ENCODE results near the gene ULK4.
"Not testable (repeated sequence)": the region's sequence is repeated elsewhere in the genome, so short reads cannot be mapped to it uniquely, and the experiment has no call there.

DNA sequence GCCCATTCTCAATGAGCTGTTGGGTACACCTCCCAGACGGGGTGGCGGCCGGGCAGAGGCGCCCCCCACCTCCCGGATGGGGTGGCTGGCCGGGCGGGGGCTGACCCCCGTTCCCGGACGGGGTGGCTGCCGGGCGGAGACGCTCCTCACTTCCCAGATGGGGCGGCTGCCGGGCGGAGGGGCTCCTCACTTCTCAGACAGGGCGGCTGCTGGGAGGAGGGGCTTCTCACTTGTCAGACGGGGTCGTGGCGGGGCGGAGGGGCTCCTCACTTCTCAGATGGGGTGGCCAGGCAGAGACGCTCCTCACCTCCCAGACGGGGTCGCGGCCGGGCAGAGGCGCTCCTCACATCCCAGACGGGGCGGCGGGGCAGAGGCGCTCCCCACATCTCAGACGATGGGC, 21.2 kb upstream of the ULK4 start:
- not testable (repeated sequence) for TF ChIP-seq RFX5 (IDR thresholded peaks at IDR 0.05; ENCODE audit: low read length); SMC3 (IDR thresholded peaks at IDR 0.05; ENCODE audit: low read depth, low read length); EZH2phosphoT487 (IDR thresholded peaks at IDR 0.05; ENCODE audit: borderline replicate concordance, low read depth); POLR2AphosphoS5 (IDR thresholded peaks at IDR 0.05; ENCODE audit: low read depth, low read length); RAD21 (IDR thresholded peaks at IDR 0.05; ENCODE audit: low read length)
- TF ChIP-seq, protein P1, sequence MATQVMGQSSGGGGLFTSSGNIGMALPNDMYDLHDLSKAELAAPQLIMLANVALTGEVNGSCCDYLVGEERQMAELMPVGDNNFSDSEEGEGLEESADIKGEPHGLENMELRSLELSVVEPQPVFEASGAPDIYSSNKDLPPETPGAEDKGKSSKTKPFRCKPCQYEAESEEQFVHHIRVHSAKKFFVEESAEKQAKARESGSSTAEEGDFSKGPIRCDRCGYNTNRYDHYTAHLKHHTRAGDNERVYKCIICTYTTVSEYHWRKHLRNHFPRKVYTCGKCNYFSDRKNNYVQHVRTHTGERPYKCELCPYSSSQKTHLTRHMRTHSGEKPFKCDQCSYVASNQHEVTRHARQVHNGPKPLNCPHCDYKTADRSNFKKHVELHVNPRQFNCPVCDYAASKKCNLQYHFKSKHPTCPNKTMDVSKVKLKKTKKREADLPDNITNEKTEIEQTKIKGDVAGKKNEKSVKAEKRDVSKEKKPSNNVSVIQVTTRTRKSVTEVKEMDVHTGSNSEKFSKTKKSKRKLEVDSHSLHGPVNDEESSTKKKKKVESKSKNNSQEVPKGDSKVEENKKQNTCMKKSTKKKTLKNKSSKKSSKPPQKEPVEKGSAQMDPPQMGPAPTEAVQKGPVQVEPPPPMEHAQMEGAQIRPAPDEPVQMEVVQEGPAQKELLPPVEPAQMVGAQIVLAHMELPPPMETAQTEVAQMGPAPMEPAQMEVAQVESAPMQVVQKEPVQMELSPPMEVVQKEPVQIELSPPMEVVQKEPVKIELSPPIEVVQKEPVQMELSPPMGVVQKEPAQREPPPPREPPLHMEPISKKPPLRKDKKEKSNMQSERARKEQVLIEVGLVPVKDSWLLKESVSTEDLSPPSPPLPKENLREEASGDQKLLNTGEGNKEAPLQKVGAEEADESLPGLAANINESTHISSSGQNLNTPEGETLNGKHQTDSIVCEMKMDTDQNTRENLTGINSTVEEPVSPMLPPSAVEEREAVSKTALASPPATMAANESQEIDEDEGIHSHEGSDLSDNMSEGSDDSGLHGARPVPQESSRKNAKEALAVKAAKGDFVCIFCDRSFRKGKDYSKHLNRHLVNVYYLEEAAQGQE (IDR thresholded peaks at IDR 0.05; ENCODE audit: low read depth, low read length), result not testable (repeated sequence)
